T-helper 22 cell (primary cell): ENCODE data around the gene MED31.
"Not testable (repeated sequence)": the region's sequence is repeated elsewhere in the genome, so short reads cannot be mapped to it uniquely, and the experiment has no call there.

ENCODE experiments used
- DNase-seq: peaks from one replicate; pipeline ENCODE4 v3.0.0-alpha.2; 2020; ENCODE audit warnings: low read depth

The MED31 gene

GRCh38 chr17:6651354-6651918 lies at the start of gene MED31, which contains the start of gene C17orf100:
MED31 (minus strand) TSS chr17:6651605; CDS start chr17:6651528, 77 bp downstream.
C17orf100 (plus strand) TSS chr17:6651762; CDS start chr17:6651914, 152 bp downstream.
- DNase-seq, result peak; percentile 91

- DNase-seq, result no peak
Measured at GRCh38 chr17:6700948-6701307, 49.5 kb upstream of the MED31 start.

- DNase-seq, result no peak
Measured at GRCh38 chr17:6699997-6700947, 48.9 kb upstream of the MED31 start.

GRCh38 chr17:6698004-6698403 lies 46.6 kb upstream of the MED31 start:
- no peak for DNase-seq

- no peak for DNase-seq
Measured at GRCh38 chr17:6696906-6697305, 45.5 kb upstream of the MED31 start.

GRCh38 chr17:6695565-6695964 lies 44.2 kb upstream of the MED31 start:
- DNase-seq, result no peak

- DNase-seq, result no peak
Measured at GRCh38 chr17:6695051-6695450, 43.6 kb upstream of the MED31 start.

GRCh38 chr17:6691958-6692357 lies 40.6 kb upstream of the MED31 start:
- not testable (repeated sequence) for DNase-seq

- no peak for DNase-seq
Measured at GRCh38 chr17:6691546-6691945, 40.1 kb upstream of the MED31 start.

GRCh38 chr17:6690641-6691040 lies 39.2 kb upstream of the MED31 start:
- no peak for DNase-seq

GRCh38 chr17:6688944-6689343 lies 37.5 kb upstream of the MED31 start:
- no peak for DNase-seq

- no peak for DNase-seq
Measured at GRCh38 chr17:6686026-6686425, 34.6 kb upstream of the MED31 start.

GRCh38 chr17:6684881-6685767 lies 33.7 kb upstream of the MED31 start:
- DNase-seq, result no peak

- DNase-seq, result no peak
Measured at GRCh38 chr17:6684460-6684783, 33.0 kb upstream of the MED31 start.

- DNase-seq, result no peak
Measured at GRCh38 chr17:6683730-6684459, 32.5 kb upstream of the MED31 start.

GRCh38 chr17:6683081-6683684 lies 31.8 kb upstream of the MED31 start:
- DNase-seq, result no peak

- DNase-seq, result no peak
Measured at GRCh38 chr17:6682339-6682738, 30.9 kb upstream of the MED31 start.

GRCh38 chr17:6681671-6682070 lies 30.3 kb upstream of the MED31 start:
- DNase-seq, result no peak

GRCh38 chr17:6681176-6681575 lies 29.8 kb upstream of the MED31 start:
- DNase-seq, result no peak

- no peak for DNase-seq
Measured at GRCh38 chr17:6679241-6679640, 27.8 kb upstream of the MED31 start.

- DNase-seq, result no peak
Measured at GRCh38 chr17:6677946-6678345, 26.5 kb upstream of the MED31 start.
